Transverse colon (tissue), 4 donors: ENCODE measurements around the gene MRPS18A. TPM values are rescaled to one million over a fixed set of nuclear protein-coding genes. Genes with fewer than 3 reads are reported as not detected.

ENCODE experiments used
- DNase-seq: peaks from one replicate; pipeline ENCODE4 v3.0.0-alpha.2; 2019
- H3K27ac ChIP-seq, 4 donors: fragments of 200-600 bp; sonication (generic); 2 replicates each; pipeline ENCODE4 v1.5.1; 2016 to 2018; ENCODE audit warnings: inconsistent platforms in 4 of 4
- H3K27me3 ChIP-seq: fragments of 200-600 bp; sonication (generic); 2 replicates; pipeline ENCODE4 v1.5.1; 2017; ENCODE audit warnings: inconsistent platforms
- H3K36me3 ChIP-seq, 4 donors: fragments of 200-600 bp; sonication (generic); 2 replicates each; pipeline ENCODE4 v1.5.1; 2017 to 2019; ENCODE audit warnings: inconsistent platforms in 4 of 4
- H3K4me1 ChIP-seq, 4 donors: fragments of 200-600 bp; sonication (generic); 2 replicates each; pipeline ENCODE4 v1.5.1; 2017 to 2020; ENCODE audit warnings: inconsistent platforms in 4 of 4
- H3K4me3 ChIP-seq, 4 donors: fragments of 200-600 bp; sonication (generic); 1 replicate in 1 of 4; 2 replicates in 3 of 4; pipeline versions ENCODE4 v1.5.1 to v1.6.1; 2017 to 2019; ENCODE audit warnings: inconsistent platforms in 4 of 4
- H3K9me3 ChIP-seq, 2 donors: fragments of 200-600 bp; sonication (generic); 2 replicates each; pipeline ENCODE4 v1.5.1; 2017 to 2019; ENCODE audit warnings: inconsistent platforms in 2 of 2
- CTCF ChIP-seq, 5 experiments: fragments of 200-600 bp in 3 of 5; fragments of 450-650 bp in 2 of 5; sonication (generic) in 3 of 5; IDR thresholded peaks; 1 replicate in 2 of 5; 2 replicates in 3 of 5; pipeline ENCODE4 v1.5.1; 2016 to 2017; ENCODE audit warnings: antibody characterized with exemption in 5 of 5, inconsistent platforms in 3 of 5, mild to moderate bottlenecking in 2 of 5, moderate library complexity in 1 of 5
- EP300 ChIP-seq: sonication (generic); formaldehyde crosslinking; IDR thresholded peaks from one replicate; pipeline ENCODE4 v1.6.1; 2017; ENCODE audit warnings: antibody characterized with exemption, low read depth
- POLR2A ChIP-seq: fragments of 450-650 bp; IDR thresholded peaks from one replicate; pipeline ENCODE4 v1.6.1; 2016; ENCODE audit warnings: antibody characterized with exemption, mild to moderate bottlenecking, moderate library complexity
- POLR2AphosphoS5 ChIP-seq, 3 donors: sonication (generic); formaldehyde crosslinking; IDR thresholded peaks; one replicate each; pipeline ENCODE4 v1.6.1; 2016; ENCODE audit warnings: antibody characterized with exemption in 3 of 3
- WGBS, 2 donors: methylation state at CpG; one replicate each; pipeline ENCODE4 v1.1.5; 2018; ENCODE audit warnings: low coverage in 1 of 2; 5-methylcytosine and 5-hydroxymethylcytosine counted together
- in situ Hi-C, 4 donors: fragments of 200-750 bp; cut with MboI; loops; one replicate each; pipeline versions ENCODE4 v1.15.0 to v1.15.1; 2017; ENCODE audit warnings: low sequenced_read_pairs in 3 of 4, low pct_ligation_motif_present in 1 of 4, low pct_unique_long_range_greater_than_20kb in 1 of 4
- intact Hi-C: fragments of 100-400 bp; cut with DNase I; formaldehyde crosslinking; loops from one replicate; pipeline ENCODE4 v1.15.1; 2023; ENCODE audit warnings: low total_unique reads
- total RNA-seq, 4 donors: library from RNA; depleted of rRNA; stranded (reverse); fragments of >200 nt; gene quantifications; one replicate each; pipeline ENCODE4 v1.1.0, GENCODE V29; 2016

Gene MRPS18A
- total RNA-seq, 4 donors from 2014 or later = 25.4 to 48.6 (median 40.3) TPM

DNA sequence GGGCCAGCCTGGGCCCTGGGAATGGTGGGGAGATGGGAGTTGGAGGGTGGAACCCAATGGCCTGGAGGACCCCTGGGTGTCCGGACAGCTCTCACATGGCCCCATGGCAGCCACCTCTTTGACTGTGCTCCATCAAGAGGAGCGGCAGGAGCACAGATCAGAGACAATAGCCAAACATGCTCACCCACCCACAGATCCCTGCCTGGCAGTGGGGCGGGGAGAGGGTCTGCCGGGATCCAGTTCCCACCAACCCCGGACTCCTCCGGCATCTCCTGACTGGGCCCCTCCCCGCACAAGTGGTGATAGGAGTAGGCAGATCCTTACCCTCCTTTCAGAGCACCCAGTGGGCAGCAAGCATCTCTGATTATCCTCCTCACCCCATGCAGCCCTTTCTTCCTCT is 31.9 kb upstream of the MRPS18A start:
- Histone ChIP-seq H3K4me1 (peaks cover 4 to 12% (median 6%) of the 10 kb centered on the region in 4 donors), H3K9me3 (no peaks in the 10 kb centered on the region), H3K27me3 (no peaks in the 10 kb centered on the region), H3K27ac (no peak overlapping the region), H3K4me3 (no peak overlapping the region), H3K36me3 (no peaks in the 10 kb centered on the region)
- TF ChIP-seq POLR2A (no peak), POLR2AphosphoS5 (IDR thresholded peaks at IDR 0.05) (no peak), EP300 (no peak), CTCF (IDR thresholded peaks at IDR 0.05) (no peak)
- in situ Hi-C loops (no loop called here), intact Hi-C loops (no loop called here)
- WGBS, 2 donors = 94% methylated on average over 7 of the region's 7 CpGs; no CpG with 5 or more reads in 1 of the 2 donors
- no peak for DNase-seq

- intact Hi-C loops = no loop called here
- Histone ChIP-seq H3K27me3 (no peaks in the 10 kb centered on the region), H3K36me3 (no peaks in the 10 kb centered on the region), H3K27ac (no peak overlapping the region), H3K4me3 (no peak overlapping the region), H3K9me3 (no peaks in the 10 kb centered on the region), H3K4me1 (peaks cover 0 to 6% (median 2%) of the 10 kb centered on the region in 4 donors)
- no peak for DNase-seq
- 85% methylated on average over 13 of the region's 13 CpGs; no CpG with 5 or more reads in 1 of the 2 donors for WGBS, 2 donors
- no peak for TF ChIP-seq CTCF (IDR thresholded peaks at IDR 0.05)
- in situ Hi-C loops = no loop called here
Measured at GRCh38 chr6:43718387-43719105, 31.0 kb upstream of the MRPS18A start.

DNA sequence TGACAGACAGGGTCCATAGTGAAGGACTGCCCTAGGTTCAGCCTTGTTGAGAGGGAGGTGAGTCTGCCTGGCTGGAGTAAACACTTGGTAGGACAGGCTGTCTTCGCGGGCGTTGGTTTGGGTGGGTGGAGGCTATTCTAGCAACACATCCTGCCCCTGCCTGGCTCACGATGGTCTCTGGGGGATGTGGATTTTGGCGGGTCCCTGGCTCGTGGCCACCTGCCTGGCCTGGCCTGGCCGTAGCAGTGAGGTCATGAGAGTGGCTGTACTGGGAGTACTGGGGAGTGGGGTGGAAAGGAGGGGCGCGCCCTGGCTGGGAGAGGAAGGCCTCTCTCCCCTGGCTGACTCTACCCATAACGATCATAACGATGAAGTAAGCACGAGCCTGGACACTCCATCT is 30.2 kb upstream of the MRPS18A start:
- peaks cover 0 to 6% (median 2%) of the 10 kb centered on the region in 4 donors for H3K4me1 ChIP-seq
- 85% methylated on average over 8 of the region's 12 CpGs; no CpG with 5 or more reads in 1 of the 2 donors for WGBS, 2 donors
- H3K36me3 ChIP-seq = no peaks in the 10 kb centered on the region
- in situ Hi-C loops (no loop called here), intact Hi-C loops (no loop called here)
- TF ChIP-seq POLR2A = no peak
- no peak for TF ChIP-seq CTCF (IDR thresholded peaks at IDR 0.05)
- no peak for TF ChIP-seq POLR2AphosphoS5 (IDR thresholded peaks at IDR 0.05)
- no peak for TF ChIP-seq EP300
- H3K27ac ChIP-seq = no peak overlapping the region
- H3K4me3 ChIP-seq = no peak overlapping the region
- no peaks in the 10 kb centered on the region for H3K9me3 ChIP-seq
- DNase-seq = no peak
- H3K27me3 ChIP-seq = no peaks in the 10 kb centered on the region

DNA sequence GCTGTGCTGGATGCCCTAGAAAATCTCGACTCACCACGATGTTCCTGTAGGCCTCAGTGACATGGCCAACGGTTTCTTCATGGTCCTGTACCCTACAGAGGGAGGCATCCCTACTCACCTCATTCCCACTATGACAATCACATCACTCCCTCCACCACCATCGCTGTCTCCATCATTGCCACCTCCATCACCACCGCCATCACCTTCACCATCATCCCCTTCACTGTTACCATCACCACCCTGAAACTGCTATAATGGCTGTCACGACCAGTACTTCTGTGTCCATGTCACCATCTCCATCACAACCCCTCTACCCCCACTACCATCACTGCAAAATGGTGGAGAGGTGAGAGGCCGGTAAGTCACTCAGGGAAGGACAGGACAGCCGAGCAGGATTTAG is 29.8 kb upstream of the MRPS18A start:
- H3K27ac ChIP-seq = no peak overlapping the region
- no peaks in the 10 kb centered on the region for H3K9me3 ChIP-seq
- TF ChIP-seq EP300 = no peak
- no peak for TF ChIP-seq CTCF (IDR thresholded peaks at IDR 0.05)
- no peak for TF ChIP-seq POLR2A
- TF ChIP-seq POLR2AphosphoS5 (IDR thresholded peaks at IDR 0.05) = no peak
- 92 to 100% methylated on average over 6 to 8 of the region's 8 CpGs for WGBS, 2 donors
- peaks cover 0 to 6% (median 2%) of the 10 kb centered on the region in 4 donors for H3K4me1 ChIP-seq
- no peaks in the 10 kb centered on the region for H3K27me3 ChIP-seq
- DNase-seq = no peak
- intact Hi-C loops = no loop called here
- H3K4me3 ChIP-seq = no peak overlapping the region
- no peaks in the 10 kb centered on the region for H3K36me3 ChIP-seq
- in situ Hi-C loops = no loop called here
